HepG2 (cell line): ENCODE results near the gene CFI. TPM values are rescaled to one million over a fixed set of nuclear protein-coding genes. Genes with fewer than 3 reads are reported as not detected.

Experiments
- ATAC-seq: fragments of 200-7000 bp; cut with Tn5 transposase; 3 replicates; pipeline ENCODE4 v1.9.1; 2020; ENCODE audit warnings: mild to moderate bottlenecking, moderate library complexity
- BruUV-seq: library from RNA; stranded (reverse); fragments of 400-500 nt; replicated peaks from 2 replicates; lab custom pipeline; 2021; lab: Mats Ljungman, UMichigan
- CTCF ChIA-PET: fragments of 300-600 bp; formaldehyde crosslinking; extraction: SDS; loops from one replicate; lab custom pipeline; 2021; ENCODE audit warnings: low total read pairs, inconsistent platforms, low intra/inter-chr PET ratio; lab: Yijun Ruan, JAX
- POLR2A ChIA-PET: fragments of 350-600 bp; sonication (Branson Sonifier 250); formaldehyde crosslinking; loops from one replicate; lab custom pipeline; 2020; ENCODE audit warnings: antibody characterized with exemption, inconsistent platforms; lab: Yijun Ruan, JAX
- DNase-seq: peaks from one replicate; pipeline ENCODE4 v3.0.0-alpha.2; 2015; ENCODE audit warnings: low spot score
- FAIRE-seq: peaks from 3 replicates; lab custom pipeline; 2011; peaks lifted over from hg19 to GRCh38; lab: Jason Lieb, UNC
- H2AFZ ChIP-seq: one replicate; pipeline ENCODE4 v1.6.1; 2011; ENCODE audit warnings: low read length, inconsistent platforms
- H3K27ac ChIP-seq: fragments of 300-600 bp; 3 replicates; pipeline ENCODE4 v1.8.0; 2011; ENCODE audit warnings: mixed run types, mild to moderate bottlenecking, mixed read lengths, low read length, inconsistent platforms; ENCODE audit not compliant: insufficient read depth; ENCODE audit errors: extremely low read length
- H3K27me3 ChIP-seq, 2 experiments: fragments of 200-600 bp in 1 of 2; 2 replicates in 1 of 2; 3 replicates in 1 of 2; pipeline versions ENCODE4 v1.6.0 to v1.8.0; 2011; ENCODE audit warnings: low read length in 2 of 2, mild to moderate bottlenecking in 2 of 2, moderate library complexity in 2 of 2, inconsistent platforms in 1 of 2; ENCODE audit not compliant: insufficient read depth in 2 of 2, control insufficient read depth in 1 of 2
- H3K36me3 ChIP-seq, 2 experiments: fragments of 200-600 bp in 1 of 2; replicated peaks in 1 of 2; 2 replicates in 1 of 2; 3 replicates in 1 of 2; pipeline versions ENCODE4 v1.5.1 to v1.8.0; 2011; ENCODE audit warnings: low read length in 2 of 2, inconsistent platforms in 1 of 2; ENCODE audit not compliant: insufficient read depth in 2 of 2, control insufficient read depth in 1 of 2
- H3K4me1 ChIP-seq: 2 replicates; pipeline ENCODE4 v1.5.1; 2012; ENCODE audit warnings: low read length, inconsistent platforms; ENCODE audit not compliant: insufficient read depth
- H3K4me2 ChIP-seq: 2 replicates; pipeline ENCODE4 v1.6.0; 2011; ENCODE audit warnings: low read depth, low read length, inconsistent platforms
- H3K4me3 ChIP-seq, 3 experiments: fragments of 200-600 bp in 1 of 3; sonication (generic), shearing (Covaris generic) in 1 of 3; replicated peaks in 1 of 3; 2 replicates each; pipeline ENCODE4 v1.5.1; 2011 to 2016; ENCODE audit warnings: low read length in 3 of 3, inconsistent platforms in 2 of 3, low read depth in 2 of 3, mild to moderate bottlenecking in 2 of 3, control low read depth in 1 of 3, mixed read lengths in 1 of 3; ENCODE audit not compliant: insufficient read depth in 1 of 3
- H3K79me2 ChIP-seq: one replicate; pipeline ENCODE4 v1.6.1; 2011; ENCODE audit warnings: low read length, inconsistent platforms; ENCODE audit not compliant: insufficient read depth
- H3K9ac ChIP-seq: 2 replicates; pipeline ENCODE4 v1.6.0; 2011; ENCODE audit warnings: mild to moderate bottlenecking, low read depth, low read length, inconsistent platforms; ENCODE audit not compliant: insufficient read depth
- H3K9me3 ChIP-seq: 2 replicates; pipeline ENCODE4 v1.5.1; 2012; ENCODE audit warnings: mild to moderate bottlenecking, low read length
- H4K20me1 ChIP-seq: 2 replicates; pipeline ENCODE4 v1.6.0; 2011; ENCODE audit warnings: inconsistent platforms, mild to moderate bottlenecking, low read length, moderate library complexity; ENCODE audit not compliant: insufficient read depth
- ATF3 ChIP-seq: sonication (generic); formaldehyde crosslinking; IDR thresholded peaks from 2 replicates; pipeline ENCODE4 v1.4.0; 2020; ENCODE audit warnings: missing genetic modification reagents
- DZIP1 ChIP-seq: sonication (generic); formaldehyde crosslinking; IDR thresholded peaks from 2 replicates; pipeline ENCODE4 v1.5.0; 2020; ENCODE audit warnings: mild to moderate bottlenecking, missing genetic modification reagents
- FOXA1 ChIP-seq, 2 experiments: fragments of 450-650 bp in 1 of 2; sonication (generic) in 1 of 2; formaldehyde crosslinking in 1 of 2; IDR thresholded peaks; 2 replicates each; pipeline versions ENCODE4 v1.4.0 to v1.6.1; 2016 to 2020; ENCODE audit warnings: missing genetic modification reagents in 1 of 2
- HDAC1 ChIP-seq: sonication (generic); formaldehyde crosslinking; IDR thresholded peaks from 2 replicates; pipeline ENCODE4 v1.5.1; 2020; ENCODE audit warnings: mild to moderate bottlenecking, missing genetic modification reagents
- IRF9 ChIP-seq: sonication (generic); formaldehyde crosslinking; IDR thresholded peaks from 2 replicates; pipeline ENCODE4 v1.8.0; 2022; ENCODE audit warnings: missing genetic modification reagents, mild to moderate bottlenecking, borderline replicate concordance
- KDM5B ChIP-seq: sonication (generic); formaldehyde crosslinking; IDR thresholded peaks from 2 replicates; pipeline ENCODE4 v1.4.0; 2020; ENCODE audit warnings: missing genetic modification reagents, mild to moderate bottlenecking, borderline replicate concordance
- NR2F1 ChIP-seq, 2 experiments: fragments of 450-650 bp in 1 of 2; formaldehyde crosslinking in 1 of 2; IDR thresholded peaks; 2 replicates each; pipeline versions ENCODE4 v1.5.0 to v1.6.1; 2016 to 2020; ENCODE audit warnings: mild to moderate bottlenecking in 1 of 2, missing compliant biosample characterization in 1 of 2, missing genetic modification reagents in 1 of 2, moderate library complexity in 1 of 2
- PAXIP1 ChIP-seq: sonication (generic); formaldehyde crosslinking; conservative IDR thresholded peaks from 2 replicates; pipeline ENCODE4 v1.4.0; 2020; ENCODE audit warnings: mild to moderate bottlenecking, missing genetic modification reagents, moderate library complexity
- ZBTB42 ChIP-seq: sonication (generic); formaldehyde crosslinking; IDR thresholded peaks from 2 replicates; pipeline ENCODE4 v1.5.0; 2020; ENCODE audit warnings: mild to moderate bottlenecking, missing genetic modification reagents
- ZNF274 ChIP-seq: sonication (generic); formaldehyde crosslinking; IDR thresholded peaks from 2 replicates; pipeline ENCODE4 v1.5.1; 2020; ENCODE audit warnings: mild to moderate bottlenecking, missing genetic modification reagents
- ZNF512B ChIP-seq: sonication (generic); formaldehyde crosslinking; IDR thresholded peaks from 2 replicates; pipeline ENCODE4 v1.5.1; 2020; ENCODE audit warnings: missing genetic modification reagents, mild to moderate bottlenecking, borderline replicate concordance
- WGBS: methylation state at CpG from one replicate; pipeline ENCODE4 v1.1.6; 2017; ENCODE audit warnings: low lambda C conversion rate; 5-methylcytosine and 5-hydroxymethylcytosine counted together
- in situ Hi-C: cut with HindIII; loops from 2 replicates; pipeline ENCODE4 v1.10.0; 2017; ENCODE audit warnings: low pct_unique_long_range_greater_than_20kb; ENCODE audit not compliant: extremely low pct_ligation_motif_present
- intact Hi-C: fragments of 100-400 bp; cut with micrococcal nuclease; formaldehyde crosslinking; loops from one replicate; pipeline ENCODE4 v1.10.0; 2022; ENCODE audit not compliant: unreplicated experiment
- polyA plus RNA-seq, 8 experiments: library from polyadenylated mRNA; depleted of rRNA in 3 of 8; stranded (reverse) in 7 of 8; unstranded in 1 of 8; fragments of >200 nt; fragmentation: Illumina TruSeq in 4 of 8; extraction: Trizol in 4 of 8; gene quantifications; 2 replicates each; pipeline versions ENCODE4 v1.2.1 to v1.2.3, GENCODE V29; 2011 to 2016; ENCODE audit warnings: low read depth in 4 of 8, missing spikeins in 1 of 8, mixed read lengths in 1 of 8; ENCODE audit not compliant: insufficient read depth in 1 of 8
- total RNA-seq, 5 experiments: library from RNA; depleted of rRNA; stranded (reverse); fragments of >200 nt; fragmentation: Illumina TruSeq; extraction: Trizol; gene quantifications; 2 replicates each; pipeline ENCODE4 v1.2.3, GENCODE V29; 2016; ENCODE audit warnings: low read depth in 1 of 5

The CFI gene
- total and polyA plus RNA-seq, 2 of the 13 experiments (the other 11 are each of a cell fraction or from before 2014, with no cell fraction given): 284 to 337 TPM

- no peak for TF ChIP-seq ZNF274 (CRISPR knock-in tag)
- no peak for TF ChIP-seq ATF3 (CRISPR knock-in tag)
- no peak for TF ChIP-seq PAXIP1
- no peak for TF ChIP-seq FOXA1 (IDR thresholded peaks at IDR 0.05)
- no peak for TF ChIP-seq FOXA1 (CRISPR knock-in tag; IDR thresholded peaks at IDR 0.05)
- no peak for TF ChIP-seq ZBTB42 (CRISPR knock-in tag)
- TF ChIP-seq IRF9 (CRISPR knock-in tag): no peak
- no peak for TF ChIP-seq KDM5B (CRISPR knock-in tag)
Measured at GRCh38 chr4:109764789-109765402, 36.9 kb downstream of the CFI start (continued).

- intact Hi-C loops: loop anchor here (5.0 kb wide), 1 partner anchor 38 kb away; the partner anchor contains the start of gene CFI
- Histone ChIP-seq H2AFZ (no peak overlapping the region), H3K9ac (no peak overlapping the region), H3K4me1 (no peaks in the 10 kb centered on the region), H4K20me1 (peaks cover 3% of the 10 kb centered on the region), H3K27me3 (no peaks in the 10 kb centered on the region), H3K27ac (no peak overlapping the region), H3K9me3 (no peaks in the 10 kb centered on the region), H3K36me3 (peaks cover 19 to 53% of the 10 kb centered on the region in 2 experiments), H3K79me2 (peaks cover 2% of the 10 kb centered on the region), H3K4me2 (no peak overlapping the region), H3K4me3 (no peak overlapping the region)
- in situ Hi-C loops: no loop called here
- ChIA-PET CTCF (no interaction called here), POLR2A (no interaction called here)
- no peak for ATAC-seq
- TF ChIP-seq ZNF512B (no peak), NR2F1 (CRISPR knock-in tag; IDR thresholded peaks at IDR 0.05) (no peak), HDAC1 (CRISPR knock-in tag) (no peak), DZIP1 (no peak)
- no peak for FAIRE-seq
- no TSS peak for BruUV-seq
- WGBS: 69% methylated on average over 2 of the region's 2 CpGs
- no peak for DNase-seq
Measured at GRCh38 chr4:109764376-109764775, 37.4 kb downstream of the CFI start.
